H9 (cell line): ENCODE results near the gene AP2A2. TPM values are rescaled to one million over a fixed set of nuclear protein-coding genes. Genes with fewer than 3 reads are reported as not detected.

ENCODE experiments used
- DNase-seq: peaks from one replicate; pipeline ENCODE4 v3.0.0-alpha.2; 2017
- H2AFZ ChIP-seq: one replicate; pipeline ENCODE4 v1.6.1; 2013; ENCODE audit warnings: mild to moderate bottlenecking, low read length, control low read depth, moderate library complexity
- H2AK5ac ChIP-seq: 2 replicates; pipeline ENCODE4 v1.6.1; 2013; ENCODE audit warnings: low read length, control low read depth, mixed read lengths; ENCODE audit not compliant: insufficient read length
- H2BK120ac ChIP-seq: one replicate; pipeline ENCODE4 v1.6.1; 2013; ENCODE audit warnings: low read depth, mild to moderate bottlenecking, low read length, control low read depth, inconsistent platforms; ENCODE audit not compliant: poor library complexity, severe bottlenecking
- H2BK12ac ChIP-seq: 2 replicates; pipeline ENCODE4 v1.6.1; 2013; ENCODE audit warnings: low read length, control low read depth, mixed read lengths, low read depth; ENCODE audit not compliant: insufficient read length
- H2BK15ac ChIP-seq: 2 replicates; pipeline ENCODE4 v1.6.1; 2013; ENCODE audit warnings: low read depth, low read length, control low read depth
- H2BK20ac ChIP-seq: one replicate; pipeline ENCODE4 v1.6.1; 2013; ENCODE audit warnings: low read depth, mild to moderate bottlenecking, low read length, control low read depth, inconsistent platforms; ENCODE audit not compliant: poor library complexity, severe bottlenecking
- H2BK5ac ChIP-seq: 2 replicates; pipeline ENCODE4 v1.6.1; 2013; ENCODE audit warnings: low read length, control low read depth, mixed read lengths; ENCODE audit not compliant: insufficient read length
- H3K14ac ChIP-seq: 2 replicates; pipeline ENCODE4 v1.6.1; 2013; ENCODE audit warnings: low read length, control low read depth; ENCODE audit not compliant: insufficient read depth
- H3K18ac ChIP-seq: 2 replicates; pipeline ENCODE4 v1.6.1; 2013; ENCODE audit warnings: low read depth, mild to moderate bottlenecking, mixed read lengths, low read length, control low read depth; ENCODE audit not compliant: insufficient read length
- H3K23ac ChIP-seq: 2 replicates; pipeline ENCODE4 v1.6.1; 2013; ENCODE audit warnings: low read length, control low read depth, mixed read lengths, low read depth; ENCODE audit not compliant: insufficient read length
- H3K23me2 ChIP-seq: 2 replicates; pipeline ENCODE4 v1.6.1; 2013; ENCODE audit warnings: low read depth, mild to moderate bottlenecking, mixed read lengths, low read length, control low read depth; ENCODE audit not compliant: insufficient read length, poor library complexity, severe bottlenecking
- H3K27ac ChIP-seq: 2 replicates; pipeline ENCODE4 v1.5.1; 2013; ENCODE audit warnings: low read length, control low read depth, mixed read lengths, low read depth; ENCODE audit not compliant: insufficient read length
- H3K27me3 ChIP-seq: 2 replicates; pipeline ENCODE4 v1.6.1; 2013; ENCODE audit warnings: low read length, control low read depth, inconsistent platforms; ENCODE audit not compliant: insufficient read depth
- H3K4ac ChIP-seq: 2 replicates; pipeline ENCODE4 v1.6.1; 2013; ENCODE audit warnings: low read depth, mild to moderate bottlenecking, control low read depth, inconsistent platforms, low read length, moderate library complexity
- H3K4me1 ChIP-seq: 2 replicates; pipeline ENCODE4 v1.6.1; 2013; ENCODE audit warnings: low read length, control low read depth, inconsistent platforms; ENCODE audit not compliant: insufficient read depth
- H3K4me2 ChIP-seq: 2 replicates; pipeline ENCODE4 v1.6.1; 2013; ENCODE audit warnings: low read length, control low read depth, mixed read lengths; ENCODE audit not compliant: insufficient read length, insufficient read depth
- H3K56ac ChIP-seq: 2 replicates; pipeline ENCODE4 v1.6.1; 2013; ENCODE audit warnings: low read depth, mild to moderate bottlenecking, mixed read lengths, low read length, control low read depth; ENCODE audit not compliant: insufficient read length
- H3K79me1 ChIP-seq: 2 replicates; pipeline ENCODE4 v1.6.1; 2013; ENCODE audit warnings: low read depth, mild to moderate bottlenecking, moderate library complexity, low read length, control low read depth, inconsistent platforms; ENCODE audit not compliant: insufficient read depth, poor library complexity, severe bottlenecking
- H3K79me2 ChIP-seq: 2 replicates; pipeline ENCODE4 v1.6.1; 2013; ENCODE audit warnings: low read length, control low read depth, inconsistent platforms; ENCODE audit not compliant: insufficient read depth
- H3K9ac ChIP-seq: 2 replicates; pipeline ENCODE4 v1.6.1; 2013; ENCODE audit warnings: low read length, control low read depth, mixed read lengths; ENCODE audit not compliant: insufficient read length; ENCODE audit errors: extremely low read depth
- H3K9me3 ChIP-seq: one replicate; pipeline ENCODE4 v1.6.1; 2013; ENCODE audit warnings: low read depth, low read length, inconsistent platforms; ENCODE audit not compliant: control insufficient read depth
- H3T11ph ChIP-seq: one replicate; pipeline ENCODE4 v1.6.1; 2013; ENCODE audit warnings: mild to moderate bottlenecking, low read length, control low read depth, inconsistent platforms
- H4K20me1 ChIP-seq: one replicate; pipeline ENCODE4 v1.6.1; 2013; ENCODE audit not compliant: control insufficient read depth, insufficient read length, insufficient read depth
- H4K5ac ChIP-seq: 2 replicates; pipeline ENCODE4 v1.6.1; 2013; ENCODE audit warnings: low read depth, mild to moderate bottlenecking, mixed read lengths, low read length, control low read depth; ENCODE audit not compliant: insufficient read length
- H4K8ac ChIP-seq: replicated peaks from 2 replicates; pipeline ENCODE4 v1.6.1; 2013; ENCODE audit warnings: low read length, control low read depth, mixed read lengths, low read depth; ENCODE audit not compliant: insufficient read length
- H4K91ac ChIP-seq: 2 replicates; pipeline ENCODE4 v1.6.1; 2013; ENCODE audit warnings: low read depth, mild to moderate bottlenecking, moderate library complexity, mixed read lengths, low read length, control low read depth; ENCODE audit not compliant: insufficient read length
- H3K27ac Mint-ChIP-seq, 3 experiments: 2 replicates in 2 of 3; 3 replicates in 1 of 3; pipeline ENCODE4 v1.8.0; 2020 to 2021; ENCODE audit warnings: mixed read lengths in 3 of 3, mild to moderate bottlenecking in 1 of 3, moderate library complexity in 1 of 3
- H3K27me3 Mint-ChIP-seq: 2 replicates; pipeline ENCODE4 v1.8.0; 2021; ENCODE audit warnings: low read depth, mild to moderate bottlenecking, moderate library complexity, mixed read lengths
- H3K36me3 Mint-ChIP-seq, 3 experiments: 2 replicates in 2 of 3; 3 replicates in 1 of 3; pipeline ENCODE4 v1.8.0; 2020 to 2021; ENCODE audit warnings: low read depth in 3 of 3, mixed read lengths in 3 of 3; ENCODE audit not compliant: insufficient read depth in 1 of 3
- H3K4me1 Mint-ChIP-seq, 2 experiments: 2 replicates each; pipeline ENCODE4 v1.8.0; 2020; ENCODE audit warnings: mixed read lengths in 2 of 2
- H3K4me3 Mint-ChIP-seq, 2 experiments: 2 replicates in 1 of 2; 3 replicates in 1 of 2; pipeline ENCODE4 v1.8.0; 2020 to 2021; ENCODE audit warnings: mild to moderate bottlenecking in 2 of 2, mixed read lengths in 2 of 2, moderate library complexity in 1 of 2
- H3K9me3 Mint-ChIP-seq, 2 experiments: 2 replicates in 1 of 2; 3 replicates in 1 of 2; pipeline ENCODE4 v1.8.0; 2020; ENCODE audit warnings: mild to moderate bottlenecking in 2 of 2, mixed read lengths in 2 of 2, moderate library complexity in 1 of 2
- WGBS: extraction: QIAGEN DNeasy Blood & Tissue Kit; methylation state at CpG from one replicate; pipeline ENCODE4 v1.1.7; 2013; ENCODE audit warnings: missing lambda C conversion rate, low lambda C conversion rate, mixed read lengths; ENCODE audit not compliant: insufficient read length; ENCODE audit errors: extremely low coverage; 5-methylcytosine and 5-hydroxymethylcytosine counted together
- total RNA-seq: library from RNA; stranded (reverse); gene quantifications from 2 replicates; pipeline ENCODE4 v1.2.1, GENCODE V29; 2021
- TF ChIP-seq, protein P1 (sequence below): fragments of 200-600 bp; sonication (generic); conservative IDR thresholded peaks from 3 replicates; pipeline ENCODE4 v1.8.0; 2021; ENCODE audit warnings: antibody characterized with exemption, mild to moderate bottlenecking

AP2A2 gene
- total RNA-seq, 1 experiment from 2014 or later = 53.7 TPM

DNA sequence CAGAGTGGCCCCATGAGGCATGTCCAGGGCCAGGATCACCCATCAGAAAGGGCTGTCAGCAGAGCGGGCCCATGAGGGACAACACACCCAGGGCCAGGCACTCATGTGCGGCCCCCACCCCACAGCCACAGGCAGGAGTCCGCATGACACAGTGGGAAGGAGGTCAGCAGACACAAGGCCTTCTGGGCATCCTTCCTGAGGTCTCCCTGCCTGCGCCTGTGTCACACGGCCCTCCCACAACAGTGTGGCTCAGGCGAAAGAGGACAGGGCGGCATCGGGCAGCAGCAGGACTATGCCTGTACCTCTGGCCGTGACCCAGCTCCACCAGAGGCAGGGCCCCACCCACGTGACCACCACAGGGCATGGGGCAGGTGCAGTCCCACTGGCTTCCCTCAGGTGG is 42.1 kb upstream of the AP2A2 start:
- Mint-ChIP-seq H3K4me3 (no peak overlapping the region), H3K9me3 (no peaks in the 10 kb centered on the region), H3K27ac (no peak overlapping the region), H3K4me1 (no peaks in the 10 kb centered on the region), H3K27me3 (no peaks in the 10 kb centered on the region), H3K36me3 (peaks cover 32 to 68% (median 60%) of the 10 kb centered on the region in 3 experiments)
- Histone ChIP-seq H2BK20ac (no peak overlapping the region), H2BK5ac (no peak overlapping the region), H4K20me1 (peaks cover 2% of the 10 kb centered on the region), H3K79me1 (no peaks in the 10 kb centered on the region), H3K9ac (no peak overlapping the region), H3K27me3 (no peaks in the 10 kb centered on the region), H3K23me2 (no peaks in the 10 kb centered on the region), H2AFZ (no peak overlapping the region), H4K91ac (no peak overlapping the region), H3K4ac (no peak overlapping the region), H3K14ac (no peak overlapping the region), H3K56ac (no peak overlapping the region), H3T11ph (no peak overlapping the region), H2BK12ac (no peak overlapping the region), H2AK5ac (no peak overlapping the region), H4K8ac (no peak overlapping the region), H3K9me3 (no peaks in the 10 kb centered on the region), H3K23ac (no peak overlapping the region), H4K5ac (no peak overlapping the region), H3K18ac (no peak overlapping the region), H2BK15ac (no peak overlapping the region), H3K27ac (no peak overlapping the region), H3K4me1 (no peaks in the 10 kb centered on the region), H3K4me2 (no peak overlapping the region), H3K79me2 (no peaks in the 10 kb centered on the region), H2BK120ac (no peak overlapping the region)
- WGBS = no CpG with 5 or more reads among the region's 10 CpGs
- TF ChIP-seq, protein P1, sequence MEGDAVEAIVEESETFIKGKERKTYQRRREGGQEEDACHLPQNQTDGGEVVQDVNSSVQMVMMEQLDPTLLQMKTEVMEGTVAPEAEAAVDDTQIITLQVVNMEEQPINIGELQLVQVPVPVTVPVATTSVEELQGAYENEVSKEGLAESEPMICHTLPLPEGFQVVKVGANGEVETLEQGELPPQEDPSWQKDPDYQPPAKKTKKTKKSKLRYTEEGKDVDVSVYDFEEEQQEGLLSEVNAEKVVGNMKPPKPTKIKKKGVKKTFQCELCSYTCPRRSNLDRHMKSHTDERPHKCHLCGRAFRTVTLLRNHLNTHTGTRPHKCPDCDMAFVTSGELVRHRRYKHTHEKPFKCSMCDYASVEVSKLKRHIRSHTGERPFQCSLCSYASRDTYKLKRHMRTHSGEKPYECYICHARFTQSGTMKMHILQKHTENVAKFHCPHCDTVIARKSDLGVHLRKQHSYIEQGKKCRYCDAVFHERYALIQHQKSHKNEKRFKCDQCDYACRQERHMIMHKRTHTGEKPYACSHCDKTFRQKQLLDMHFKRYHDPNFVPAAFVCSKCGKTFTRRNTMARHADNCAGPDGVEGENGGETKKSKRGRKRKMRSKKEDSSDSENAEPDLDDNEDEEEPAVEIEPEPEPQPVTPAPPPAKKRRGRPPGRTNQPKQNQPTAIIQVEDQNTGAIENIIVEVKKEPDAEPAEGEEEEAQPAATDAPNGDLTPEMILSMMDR = no peak
- no peak for DNase-seq
